Suprapubic skin (tissue), 4 donors: ENCODE data around the gene TMEM178A.

ENCODE experiments used
- CTCF ChIP-seq, 2 donors: fragments of 200-600 bp in 1 of 2; fragments of 450-650 bp in 1 of 2; sonication (generic) in 1 of 2; IDR thresholded peaks; one replicate each; pipeline ENCODE4 v1.5.1; 2016 to 2019; ENCODE audit warnings: antibody characterized with exemption in 2 of 2, mild to moderate bottlenecking in 1 of 2, moderate library complexity in 1 of 2
- EP300 ChIP-seq: sonication (generic); formaldehyde crosslinking; IDR thresholded peaks from one replicate; pipeline ENCODE4 v1.6.1; 2017; ENCODE audit warnings: antibody characterized with exemption
- POLR2A ChIP-seq, 2 donors: fragments of 450-650 bp; IDR thresholded peaks; one replicate each; pipeline ENCODE4 v1.6.1; 2017; ENCODE audit warnings: antibody characterized with exemption in 2 of 2, mild to moderate bottlenecking in 2 of 2, moderate library complexity in 2 of 2
- POLR2AphosphoS5 ChIP-seq, 3 donors: sonication (generic); formaldehyde crosslinking; IDR thresholded peaks; one replicate each; pipeline ENCODE4 v1.6.1; 2017; ENCODE audit warnings: antibody characterized with exemption in 3 of 3

GRCh38 chr2:39696838-39697237 lies 31.1 kb downstream of the TMEM178A start:
- TF ChIP-seq POLR2A (IDR thresholded peaks at IDR 0.05) (no peak), CTCF (IDR thresholded peaks at IDR 0.05) (peak in 1 of 2 donors; percentile 26), POLR2AphosphoS5 (IDR thresholded peaks at IDR 0.05) (no peak), EP300 (no peak)
